HG02870 (cell line): ENCODE results near the gene ULK1.
"Not testable (repeated sequence)": the region's sequence is repeated elsewhere in the genome, so short reads cannot be mapped to it uniquely, and the experiment has no call there.

ENCODE experiments used
- ATAC-seq: cut with Tn5 transposase; IDR thresholded peaks from one replicate; pipeline ENCODE4 v1.9.1; 2021; ENCODE audit warnings: mild to moderate bottlenecking, moderate library complexity; ENCODE audit not compliant: unreplicated experiment

The ULK1 gene

DNA sequence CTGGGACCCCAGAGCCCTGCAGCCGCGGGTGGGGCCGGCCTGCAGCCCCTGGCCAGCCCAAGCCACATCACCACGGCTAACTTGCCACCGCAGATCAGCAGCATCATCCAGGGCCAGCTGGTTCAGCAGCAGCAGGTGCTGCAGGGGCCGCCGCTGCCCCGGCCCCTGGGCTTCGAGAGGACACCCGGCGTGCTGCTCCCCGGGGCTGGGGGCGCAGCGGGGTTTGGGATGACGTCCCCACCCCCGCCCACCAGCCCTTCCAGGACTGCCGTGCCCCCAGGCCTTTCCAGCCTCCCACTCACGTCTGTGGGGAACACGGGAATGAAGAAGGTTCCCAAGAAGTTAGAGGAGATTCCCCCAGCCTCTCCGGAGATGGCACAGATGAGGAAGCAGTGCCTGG lies 66.9 kb downstream of the ULK1 start:
- not testable (repeated sequence) for ATAC-seq

- ATAC-seq, result no peak
Observed at GRCh38 chr12:131962069-131962468, 67.6 kb downstream of the ULK1 start.

GRCh38 chr12:131963381-131963780 lies 69.0 kb downstream of the ULK1 start:
- no peak for ATAC-seq

GRCh38 chr12:131965073-131965472 lies 70.7 kb downstream of the ULK1 start:
- ATAC-seq, result no peak

GRCh38 chr12:131971226-131971625 lies 76.8 kb downstream of the ULK1 start:
- no peak for ATAC-seq
